Heart left ventricle (tissue), 16 donors: Measurements from ENCODE around the gene EMILIN1. TPM values are rescaled to one million over a fixed set of nuclear protein-coding genes. Genes with fewer than 3 reads are reported as not detected.
A peak's percentile ranks its signal among the peaks of the same experiment; 100 is the strongest.

Source experiments
- ATAC-seq, 4 donors: fragments of 200-7000 bp; cut with Tn5 transposase; one replicate each; pipeline ENCODE4 v1.9.1; 2020 to 2022; ENCODE audit warnings: moderate library complexity in 4 of 4, mild to moderate bottlenecking in 3 of 4, moderate number of reproducible peaks in 1 of 4
- DNase-seq, 5 donors: peaks; one replicate each; pipeline ENCODE4 v3.0.0-alpha.2; 2020
- H3K27ac ChIP-seq, 12 donors: fragments of 200-600 bp; sonication (generic) in 4 of 12; one replicate each; pipeline versions ENCODE4 v1.5.0 to v1.8.0; 2016 to 2022; ENCODE audit warnings: mild to moderate bottlenecking in 2 of 12
- H3K27me3 ChIP-seq, 9 donors: fragments of 200-600 bp; sonication (generic) in 2 of 9; one replicate each; pipeline versions ENCODE4 v1.5.1 to v1.8.0; 2016 to 2022; ENCODE audit warnings: mild to moderate bottlenecking in 3 of 9
- H3K36me3 ChIP-seq, 9 donors: fragments of 200-600 bp; sonication (generic) in 2 of 9; one replicate each; pipeline versions ENCODE4 v1.5.0 to v1.8.0; 2018 to 2022; ENCODE audit warnings: mild to moderate bottlenecking in 2 of 9
- H3K4me1 ChIP-seq, 12 donors: fragments of 200-600 bp; sonication (generic) in 4 of 12; one replicate each; pipeline versions ENCODE4 v1.5.0 to v1.8.0; 2016 to 2022; ENCODE audit warnings: mild to moderate bottlenecking in 3 of 12
- H3K4me3 ChIP-seq, 12 donors: fragments of 200-600 bp; sonication (generic) in 4 of 12; one replicate each; pipeline versions ENCODE4 v1.5.0 to v1.8.0; 2017 to 2022; ENCODE audit warnings: mild to moderate bottlenecking in 9 of 12, moderate library complexity in 4 of 12
- H3K9me3 ChIP-seq, 12 donors: fragments of 200-600 bp; sonication (generic) in 4 of 12; one replicate each; pipeline versions ENCODE4 v1.5.0 to v1.8.0; 2016 to 2022; ENCODE audit warnings: mild to moderate bottlenecking in 1 of 12
- POLR2A ChIP-seq, 2 donors: fragments of 450-650 bp; IDR thresholded peaks; one replicate each; pipeline ENCODE4 v1.6.1; 2017; ENCODE audit warnings: antibody characterized with exemption in 2 of 2, mild to moderate bottlenecking in 2 of 2, moderate library complexity in 2 of 2
- WGBS, 4 donors: extraction: QIAGEN DNeasy Blood & Tissue Kit in 2 of 4; methylation state at CpG; one replicate each; pipeline versions ENCODE4 v1.1.5 to v1.1.7; 2013 to 2018; 5-methylcytosine and 5-hydroxymethylcytosine counted together
- intact Hi-C, 10 donors: fragments of 100-400 bp; cut with DNase I; formaldehyde crosslinking; loops; one replicate each; pipeline versions ENCODE4 v1.11.1 to v1.14.2; 2022
- polyA plus RNA-seq, 2 donors: library from polyadenylated mRNA; stranded (reverse); fragments of 200-250 nt; gene quantifications; one replicate each; pipeline ENCODE4 v1.2.3, GENCODE V29; 2013
- total RNA-seq, 9 donors: library from RNA; depleted of rRNA in 2 of 9; stranded (reverse); fragments of >200 nt in 2 of 9; fragmentation: NEBNext Ultra II Directional in 3 of 9; extraction: Animal tissue kit (Norgen Biotek cat#: 25700) in 3 of 9; gene quantifications; one replicate each; pipeline versions ENCODE4 v1.1.0 to v1.2.4, GENCODE V29; 2016 to 2023
- TF ChIP-seq, protein P1 (sequence below), 12 donors: fragments of 200-600 bp; sonication (generic) in 4 of 12; IDR thresholded peaks; one replicate each; pipeline versions ENCODE4 v1.5.0 to v1.8.0; 2018 to 2022; ENCODE audit warnings: antibody characterized with exemption in 12 of 12, mild to moderate bottlenecking in 5 of 12
- donor health status: ischemic (EF 13 %, LVEDD 7.1; RV severe dilation, severe dysfunction).
- donor health status: healthy with polysubstance abuse.
- donor health status: DM: no; HTN: yes; CAD: no.
- donor health status: DM: no; HTN: no; CAD: no.
- donor health status: ischemic (EF 25% LVEDD 6.9; RV normal size, moderate dysfunction).
- donor health status: ischemic (EF 25% LVEDD 5.7; RV mildly dilated, moderate dysfunction).
- donor health status: healthy.
- donor health status: DM: yes; HTN: yes; CAD: no.
- donor health status: ischemic (EF 35%, LVEDD 5.7; RV mildly dilated, moderate dysfunction).
- donor health status: nonischemic (EF 11% LVEDD 7.7; RV severe dilation, severe dysfunction).
- donor health status: DM: yes; HTN: yes; CAD: no.
- donor health status: PGD.
- donor health status: ischemic (EF 29% LVEDD 5.4; RV normal size, mild dysfunction).
- donor health status: nonischemic (EF 23%, LVEDD 6.1; RV moderate dilation, normal function).

Gene EMILIN1
- total and polyA plus RNA-seq, 11 donors: 7.5 to 76.9 (median 21.0) TPM

- Histone ChIP-seq H3K27ac (peak overlapping the region in 4 of 12 donors; percentile 32 to 97 (median 64)), H3K4me3 (peak overlapping the region in 1 of 12 donors; percentile 91), H3K27me3 (no peaks in the 10 kb centered on the region), H3K36me3 (peaks cover 0 to 57% (median 45%) of the 10 kb centered on the region in 9 donors), H3K9me3 (no peaks in the 10 kb centered on the region), H3K4me1 (peaks cover 3 to 53% (median 42%) of the 10 kb centered on the region in 12 donors)
- no peak for ATAC-seq
- 90 to 96% (median 95%) methylated on average over 6 of the region's 6 CpGs for WGBS, 4 donors
- DNase-seq: no peak
- no peak for TF ChIP-seq POLR2A (IDR thresholded peaks at IDR 0.05)
- TF ChIP-seq, protein P1, sequence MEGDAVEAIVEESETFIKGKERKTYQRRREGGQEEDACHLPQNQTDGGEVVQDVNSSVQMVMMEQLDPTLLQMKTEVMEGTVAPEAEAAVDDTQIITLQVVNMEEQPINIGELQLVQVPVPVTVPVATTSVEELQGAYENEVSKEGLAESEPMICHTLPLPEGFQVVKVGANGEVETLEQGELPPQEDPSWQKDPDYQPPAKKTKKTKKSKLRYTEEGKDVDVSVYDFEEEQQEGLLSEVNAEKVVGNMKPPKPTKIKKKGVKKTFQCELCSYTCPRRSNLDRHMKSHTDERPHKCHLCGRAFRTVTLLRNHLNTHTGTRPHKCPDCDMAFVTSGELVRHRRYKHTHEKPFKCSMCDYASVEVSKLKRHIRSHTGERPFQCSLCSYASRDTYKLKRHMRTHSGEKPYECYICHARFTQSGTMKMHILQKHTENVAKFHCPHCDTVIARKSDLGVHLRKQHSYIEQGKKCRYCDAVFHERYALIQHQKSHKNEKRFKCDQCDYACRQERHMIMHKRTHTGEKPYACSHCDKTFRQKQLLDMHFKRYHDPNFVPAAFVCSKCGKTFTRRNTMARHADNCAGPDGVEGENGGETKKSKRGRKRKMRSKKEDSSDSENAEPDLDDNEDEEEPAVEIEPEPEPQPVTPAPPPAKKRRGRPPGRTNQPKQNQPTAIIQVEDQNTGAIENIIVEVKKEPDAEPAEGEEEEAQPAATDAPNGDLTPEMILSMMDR (IDR thresholded peaks at IDR 0.05): no peak
- intact Hi-C loops: loop anchor here in 1 of 10 donors (2.0 kb wide), 1 partner anchor 15 kb away; no protein-coding TSS in a partner anchor
These were observed 9.0 kb upstream of the EMILIN1 start for GRCh38 chr2:27069436-27069835.

- 68 to 80% (median 70%) methylated on average over 8 of the region's 8 CpGs for WGBS, 4 donors
- no peak for DNase-seq
- ATAC-seq: no peak
- no peak for TF ChIP-seq POLR2A (IDR thresholded peaks at IDR 0.05)
- TF ChIP-seq, protein P1 (IDR thresholded peaks at IDR 0.05): no peak
- intact Hi-C loops: loop anchor here in 4 of 10 donors (2.0 to 5.0 kb wide), 4 partner anchors 15 to 38 kb away; partner anchors contain the start of genes AGBL5 (in 1 of the 4) and TMEM214 (in 1 of the 4)
- H3K4me3 ChIP-seq: peak overlapping the region in 11 of 12 donors; percentile 55 to 99 (median 89)
- no peaks in the 10 kb centered on the region for H3K27me3 ChIP-seq
- H3K36me3 ChIP-seq: peaks cover 0 to 52% (median 45%) of the 10 kb centered on the region in 9 donors
- no peaks in the 10 kb centered on the region for H3K9me3 ChIP-seq
- H3K4me1 ChIP-seq: peaks cover 3 to 60% (median 47%) of the 10 kb centered on the region in 12 donors
- H3K27ac ChIP-seq: peak overlapping the region in 9 of 12 donors; percentile 11 to 99 (median 95)
These were observed 8.3 kb upstream of the EMILIN1 start for GRCh38 chr2:27069961-27070618.

GRCh38 chr2:27070653-27071276, 7.7 kb upstream of the EMILIN1 start:
- no peak for TF ChIP-seq POLR2A (IDR thresholded peaks at IDR 0.05)
- TF ChIP-seq, protein P1 (IDR thresholded peaks at IDR 0.05): no peak
- WGBS, 4 donors: 3 to 6% (median 4%) methylated on average over 8 to 11 of the region's 11 CpGs
- no peak for DNase-seq
- Histone ChIP-seq H3K27me3 (no peaks in the 10 kb centered on the region), H3K4me1 (peaks cover 3 to 67% (median 48%) of the 10 kb centered on the region in 12 donors), H3K4me3 (peak overlapping the region; percentile 55 to 99 (median 89)), H3K36me3 (peaks cover 0 to 46% (median 39%) of the 10 kb centered on the region in 9 donors), H3K27ac (peak overlapping the region; percentile 62 to 99 (median 96)), H3K9me3 (no peaks in the 10 kb centered on the region)
- intact Hi-C loops: loop anchor here in 4 of 10 donors (1.0 to 5.0 kb wide), 4 partner anchors 19 to 38 kb away; partner anchors contain the start of genes AGBL5 (in 2 of the 4) and TMEM214 (in 1 of the 4)
- peak in 1 of 4 donors; percentile 0 for ATAC-seq
